C4-2B (cell line): Measurements from ENCODE around the gene ATF6B.

Experiments used
- H3K27ac ChIP-seq: fragments of 450-650 bp; 2 replicates; pipeline ENCODE4 v1.5.1; 2017
- CTCF ChIP-seq: fragments of 450-650 bp; conservative IDR thresholded peaks from 2 replicates; pipeline ENCODE4 v1.5.1; 2017; ENCODE audit warnings: mild to moderate bottlenecking
- ZFX ChIP-seq: fragments of 450-650 bp; IDR thresholded peaks from 2 replicates; pipeline ENCODE4 v1.6.1; 2017

ATF6B gene

GRCh38 chr6:32115623-32116022 lies 12.4 kb downstream of the ATF6B start:
- no peak overlapping the region for H3K27ac ChIP-seq
- TF ChIP-seq CTCF (no peak), ZFX (no peak)

- H3K27ac ChIP-seq: no peak overlapping the region
- TF ChIP-seq CTCF (no peak), ZFX (no peak)
Measured at GRCh38 chr6:32114796-32115195, 13.2 kb downstream of the ATF6B start.

GRCh38 chr6:32113386-32114352 lies 14.4 kb downstream of the ATF6B start:
- no peak overlapping the region for H3K27ac ChIP-seq
- TF ChIP-seq CTCF (no peak), ZFX (no peak)

GRCh38 chr6:32112431-32112980 lies 15.5 kb downstream of the ATF6B start:
- TF ChIP-seq ZFX (no peak), CTCF (no peak)
- no peak overlapping the region for H3K27ac ChIP-seq

GRCh38 chr6:32111424-32112066 lies 16.5 kb downstream of the ATF6B start:
- no peak overlapping the region for H3K27ac ChIP-seq
- TF ChIP-seq ZFX: no peak
- TF ChIP-seq CTCF: no peak

- no peak overlapping the region for H3K27ac ChIP-seq
- TF ChIP-seq CTCF: no peak
- no peak for TF ChIP-seq ZFX
Measured at GRCh38 chr6:32110632-32111031, 17.4 kb downstream of the ATF6B start.

GRCh38 chr6:32109765-32110160 lies 18.3 kb downstream of the ATF6B start:
- H3K27ac ChIP-seq: no peak overlapping the region
- TF ChIP-seq CTCF (no peak), ZFX (no peak)
